Liver (tissue), 9 donors: ENCODE data around the gene KRTAP3-2. TPM values are rescaled to one million over a fixed set of nuclear protein-coding genes. Genes with fewer than 3 reads are reported as not detected.

Experiments used
- DNase-seq: peaks from one replicate; pipeline ENCODE4 v3.0.0-alpha.2; 2017; ENCODE audit warnings: low spot score
- H3K27ac ChIP-seq, 2 donors: one replicate each; pipeline ENCODE4 v1.7.0; 2013; ENCODE audit warnings: inconsistent platforms in 2 of 2, low read length in 2 of 2, control low read depth in 1 of 2, low read depth in 1 of 2, mild to moderate bottlenecking in 1 of 2
- H3K27me3 ChIP-seq, 4 donors: one replicate each; pipeline versions ENCODE4 v1.6.1 to v1.7.0; 2013; ENCODE audit warnings: low read length in 3 of 4, inconsistent platforms in 1 of 4, mild to moderate bottlenecking in 1 of 4, moderate library complexity in 1 of 4; ENCODE audit not compliant: control insufficient read depth in 4 of 4, insufficient read depth in 4 of 4
- H3K36me3 ChIP-seq, 4 donors: one replicate each; pipeline versions ENCODE4 v1.6.1 to v1.7.0; 2013; ENCODE audit warnings: low read length in 3 of 4, mild to moderate bottlenecking in 3 of 4, low read depth in 1 of 4, moderate library complexity in 1 of 4; ENCODE audit not compliant: control insufficient read depth in 4 of 4, insufficient read depth in 3 of 4
- H3K4me1 ChIP-seq, 4 donors: one replicate each; pipeline versions ENCODE4 v1.6.1 to v1.7.0; 2013; ENCODE audit warnings: low read length in 3 of 4, mild to moderate bottlenecking in 3 of 4, moderate library complexity in 1 of 4; ENCODE audit not compliant: control insufficient read depth in 4 of 4, insufficient read depth in 4 of 4
- H3K4me3 ChIP-seq, 3 donors: one replicate each; pipeline versions ENCODE4 v1.6.1 to v1.7.0; 2013; ENCODE audit warnings: low read length in 3 of 3, control low read depth in 1 of 3, low read depth in 1 of 3, mild to moderate bottlenecking in 1 of 3
- H3K9ac ChIP-seq, 2 donors: one replicate each; pipeline ENCODE4 v1.7.0; 2013; ENCODE audit warnings: low read length in 2 of 2, mild to moderate bottlenecking in 2 of 2, moderate library complexity in 2 of 2, control low read depth in 1 of 2, low read depth in 1 of 2
- H3K9me3 ChIP-seq, 4 donors: one replicate each; pipeline versions ENCODE4 v1.6.1 to v1.7.0; 2013; ENCODE audit warnings: low read length in 3 of 4; ENCODE audit not compliant: control insufficient read depth in 4 of 4
- ATF3 ChIP-seq: IDR thresholded peaks from 2 replicates; pipeline ENCODE4 v1.6.1; 2016; ENCODE audit warnings: antibody characterized with exemption
- EGR1 ChIP-seq, 2 donors: IDR thresholded peaks; 2 replicates each; pipeline ENCODE4 v1.6.1; 2016 to 2018; ENCODE audit warnings: antibody characterized with exemption in 2 of 2, low read depth in 2 of 2
- FOXA2 ChIP-seq: IDR thresholded peaks from 2 replicates; pipeline ENCODE4 v1.6.1; 2016; ENCODE audit warnings: antibody characterized with exemption
- GABPA ChIP-seq, 2 donors: IDR thresholded peaks in 1 of 2; conservative IDR thresholded peaks in 1 of 2; 2 replicates each; pipeline ENCODE4 v1.6.1; 2016; ENCODE audit warnings: antibody characterized with exemption in 2 of 2, mild to moderate bottlenecking in 1 of 2, moderate library complexity in 1 of 2
- HNF4A ChIP-seq, 2 donors: conservative IDR thresholded peaks; 2 replicates each; pipeline ENCODE4 v1.6.1; 2016; ENCODE audit warnings: antibody characterized with exemption in 2 of 2, mild to moderate bottlenecking in 2 of 2
- HNF4G ChIP-seq: IDR thresholded peaks from 2 replicates; pipeline ENCODE4 v1.6.1; 2016; ENCODE audit warnings: antibody characterized with exemption
- JUND ChIP-seq, 2 donors: IDR thresholded peaks; 2 replicates each; pipeline ENCODE4 v1.6.1; 2016; ENCODE audit warnings: antibody characterized with exemption in 2 of 2
- MAX ChIP-seq: IDR thresholded peaks from 2 replicates; pipeline ENCODE4 v1.6.1; 2016; ENCODE audit warnings: antibody characterized with exemption
- NR2F2 ChIP-seq: IDR thresholded peaks from 2 replicates; pipeline ENCODE4 v1.6.1; 2016; ENCODE audit warnings: antibody characterized with exemption
- REST ChIP-seq: IDR thresholded peaks from 2 replicates; pipeline ENCODE4 v1.6.1; 2016; ENCODE audit warnings: antibody characterized with exemption, mild to moderate bottlenecking
- RXRA ChIP-seq, 2 donors: IDR thresholded peaks; 2 replicates each; pipeline ENCODE4 v1.6.1; 2017 to 2018; ENCODE audit warnings: antibody characterized with exemption in 2 of 2, mild to moderate bottlenecking in 1 of 2
- SP1 ChIP-seq: IDR thresholded peaks from 2 replicates; pipeline ENCODE4 v1.6.1; 2018; ENCODE audit warnings: antibody characterized with exemption, mild to moderate bottlenecking
- TAF1 ChIP-seq: conservative IDR thresholded peaks from 2 replicates; pipeline ENCODE4 v1.6.1; 2016; ENCODE audit warnings: antibody characterized with exemption, mild to moderate bottlenecking
- YY1 ChIP-seq: IDR thresholded peaks from 2 replicates; pipeline ENCODE4 v1.6.1; 2016; ENCODE audit warnings: antibody characterized with exemption, mild to moderate bottlenecking
- ZBTB33 ChIP-seq: IDR thresholded peaks from 2 replicates; pipeline ENCODE4 v1.6.1; 2016; ENCODE audit warnings: antibody characterized with exemption
- WGBS: extraction: QIAGEN DNeasy Blood & Tissue Kit; methylation state at CpG from one replicate; pipeline ENCODE4 v1.1.7; 2013; 5-methylcytosine and 5-hydroxymethylcytosine counted together
- polyA plus RNA-seq, 2 donors: library from polyadenylated mRNA; stranded (reverse) in 1 of 2; unstranded in 1 of 2; fragments of 200-250 nt in 1 of 2; fragments of >200 nt in 1 of 2; fragmentation: Nextera tagmentation in 1 of 2; extraction: Ambion mirVana in 1 of 2; gene quantifications; one replicate each; pipeline versions ENCODE4 v1.2.1 to v1.2.3, GENCODE V29; 2013 to 2015
- total RNA-seq, 2 donors: library from RNA; depleted of rRNA; stranded (reverse); fragments of >200 nt; gene quantifications; one replicate each; pipeline ENCODE4 v1.2.3, GENCODE V29; 2014
- donor health status: healthy.
- donor health status: healthy.
- donor health status: healthy.
- donor health status: healthy.
- donor health status: healthy.

The KRTAP3-2 gene
- total and polyA plus RNA-seq, 4 donors, result not detected

- 79% methylated on average over 12 of the region's 12 CpGs for WGBS
- Histone ChIP-seq H3K36me3 (no peaks in the 10 kb centered on the region), H3K27me3 (no peaks in the 10 kb centered on the region), H3K4me3 (no peak overlapping the region), H3K27ac (no peak overlapping the region), H3K4me1 (no peaks in the 10 kb centered on the region), H3K9ac (no peak overlapping the region), H3K9me3 (no peaks in the 10 kb centered on the region)
- no peak for TF ChIP-seq MAX
- no peak for TF ChIP-seq JUND (IDR thresholded peaks at IDR 0.05)
- TF ChIP-seq SP1, result no peak
- no peak for TF ChIP-seq ZBTB33
- DNase-seq, result no peak
Measured at GRCh38 chr17:40958086-40958953, 41.4 kb downstream of the KRTAP3-2 start.

- Histone ChIP-seq H3K36me3 (no peaks in the 10 kb centered on the region), H3K4me1 (no peaks in the 10 kb centered on the region), H3K9me3 (no peaks in the 10 kb centered on the region), H3K27ac (no peak overlapping the region), H3K9ac (no peak overlapping the region), H3K4me3 (no peak overlapping the region), H3K27me3 (no peaks in the 10 kb centered on the region)
- no peak for DNase-seq
- WGBS, result 50% methylated on average over 8 of the region's 8 CpGs
- TF ChIP-seq EGR1 (IDR thresholded peaks at IDR 0.05; ENCODE audit: low read depth in 2 of 2) (no peak), HNF4G (no peak), HNF4A (conservative IDR thresholded peaks at IDR 0.05) (no peak), RXRA (IDR thresholded peaks at IDR 0.05) (no peak), YY1 (no peak), ZBTB33 (no peak), FOXA2 (no peak), GABPA (IDR thresholded peaks at IDR 0.05 in 1 of 2, conservative IDR thresholded peaks at IDR 0.05 in 1 of 2) (no peak)
Measured at GRCh38 chr17:40956401-40957254, 43.1 kb downstream of the KRTAP3-2 start.

- no peak overlapping the region for H3K4me3 ChIP-seq
- H3K4me1 ChIP-seq, result no peaks in the 10 kb centered on the region
- H3K9me3 ChIP-seq, result no peaks in the 10 kb centered on the region
- DNase-seq, result no peak
- H3K9ac ChIP-seq, result no peak overlapping the region
- no peak overlapping the region for H3K27ac ChIP-seq
- no peaks in the 10 kb centered on the region for H3K36me3 ChIP-seq
- 54% methylated on average over 2 of the region's 2 CpGs for WGBS
- H3K27me3 ChIP-seq, result peaks cover 0 to 3% (median 0%) of the 10 kb centered on the region in 4 donors
- TF ChIP-seq TAF1, result no peak
- no peak for TF ChIP-seq NR2F2
- no peak for TF ChIP-seq FOXA2
- TF ChIP-seq ZBTB33, result no peak
- TF ChIP-seq SP1, result no peak
- TF ChIP-seq REST, result no peak
- no peak for TF ChIP-seq ATF3
- no peak for TF ChIP-seq JUND (IDR thresholded peaks at IDR 0.05)
- no peak for TF ChIP-seq GABPA (IDR thresholded peaks at IDR 0.05 in 1 of 2, conservative IDR thresholded peaks at IDR 0.05 in 1 of 2)
Measured at GRCh38 chr17:40953881-40954280, 45.8 kb downstream of the KRTAP3-2 start.
